Skeletal muscle cell (primary cell): ENCODE results near the gene ZNRF2.
A peak's percentile ranks its signal among the peaks of the same experiment; 100 is the strongest.

Experiments
- DNase-seq: peaks from one replicate; pipeline ENCODE4 v3.0.0-alpha.2; 2010; ENCODE audit warnings: low read depth
- H3K4me3 ChIP-seq: 2 replicates; pipeline ENCODE4 v1.5.1; 2011; ENCODE audit warnings: low read depth, mild to moderate bottlenecking, control low read depth, low read length, moderate library complexity

Gene ZNRF2

GRCh38 chr7:30284298-30285066 lies at the start of gene ZNRF2:
Gene ZNRF2, plus strand, starts transcription at chr7:30284597. Its CDS starts 761 bp downstream, at chr7:30285358.
- DNase-seq: peak; percentile 94
- H3K4me3 ChIP-seq: peak within 1 kb of the TSS; percentile 56

GRCh38 chr7:30237271-30237695 lies 47.1 kb upstream of the ZNRF2 start:
- DNase-seq: no peak
- H3K4me3 ChIP-seq: no peak overlapping the region

GRCh38 chr7:30238721-30239441 lies 45.5 kb upstream of the ZNRF2 start:
- peak; percentile 45 for DNase-seq
- H3K4me3 ChIP-seq: no peak overlapping the region

GRCh38 chr7:30240106-30240800 lies 44.1 kb upstream of the ZNRF2 start:
- H3K4me3 ChIP-seq: no peak overlapping the region
- peak; percentile 14 for DNase-seq

GRCh38 chr7:30241767-30242166 lies 42.6 kb upstream of the ZNRF2 start:
- H3K4me3 ChIP-seq: no peak overlapping the region
- DNase-seq: no peak

- no peak for DNase-seq
- H3K4me3 ChIP-seq: no peak overlapping the region
Observed at GRCh38 chr7:30244340-30244739, 40.1 kb upstream of the ZNRF2 start.

GRCh38 chr7:30245913-30246312 lies 38.5 kb upstream of the ZNRF2 start:
- H3K4me3 ChIP-seq: no peak overlapping the region
- DNase-seq: no peak

GRCh38 chr7:30246392-30246791 lies 38.0 kb upstream of the ZNRF2 start:
- H3K4me3 ChIP-seq: no peak overlapping the region
- DNase-seq: no peak

- no peak for DNase-seq
Observed at GRCh38 chr7:30247541-30248401, 36.6 kb upstream of the ZNRF2 start.

GRCh38 chr7:30249316-30249715 lies 35.1 kb upstream of the ZNRF2 start:
- no peak for DNase-seq
- H3K4me3 ChIP-seq: no peak overlapping the region

More at GRCh38 chr7:30247541-30248401, 36.6 kb upstream of the ZNRF2 start:
- no peak overlapping the region for H3K4me3 ChIP-seq

GRCh38 chr7:30249986-30250774 lies 34.2 kb upstream of the ZNRF2 start:
- DNase-seq: no peak
- H3K4me3 ChIP-seq: no peak overlapping the region

GRCh38 chr7:30251708-30252329 lies 32.6 kb upstream of the ZNRF2 start:
- DNase-seq: no peak

GRCh38 chr7:30252885-30253795 lies 31.3 kb upstream of the ZNRF2 start:
- no peak for DNase-seq
- no peak overlapping the region for H3K4me3 ChIP-seq

More at GRCh38 chr7:30251708-30252329, 32.6 kb upstream of the ZNRF2 start:
- no peak overlapping the region for H3K4me3 ChIP-seq

GRCh38 chr7:30253796-30254165 lies 30.6 kb upstream of the ZNRF2 start:
- DNase-seq: no peak
- H3K4me3 ChIP-seq: no peak overlapping the region

- DNase-seq: no peak
Observed at GRCh38 chr7:30254248-30254647, 30.1 kb upstream of the ZNRF2 start.

GRCh38 chr7:30254717-30255063 lies 29.7 kb upstream of the ZNRF2 start:
- no peak overlapping the region for H3K4me3 ChIP-seq
- no peak for DNase-seq

More at GRCh38 chr7:30254248-30254647, 30.1 kb upstream of the ZNRF2 start:
- no peak overlapping the region for H3K4me3 ChIP-seq

- H3K4me3 ChIP-seq: no peak overlapping the region
- no peak for DNase-seq
Observed at GRCh38 chr7:30255064-30255769, 29.2 kb upstream of the ZNRF2 start.
